ENCODE results near the gene ACTG2.

GRCh38 chr2:73904952-73905351 is 12.1 kb downstream of the ACTG2 start:
- TF ChIP-seq CTCF (IDR thresholded peaks at IDR 0.05), result no peak
- no peak for TF ChIP-seq ZFX (IDR thresholded peaks at IDR 0.05; ENCODE audit: borderline replicate concordance)
